KMS-11 (cell line): ENCODE data around the gene IFT22.

ENCODE experiments used
- H2AFZ ChIP-seq: fragments of 200-600 bp; sonication (generic); 2 replicates; pipeline ENCODE4 v1.6.1; 2016; ENCODE audit warnings: antibody characterized with exemption, mixed run types, low read depth
- H3K27ac ChIP-seq: fragments of 200-600 bp; sonication (generic); 2 replicates; pipeline ENCODE4 v1.6.1; 2016; ENCODE audit warnings: mild to moderate bottlenecking, mixed run types
- H3K27me3 ChIP-seq: fragments of 200-600 bp; sonication (generic); 2 replicates; pipeline ENCODE4 v1.6.1; 2017; ENCODE audit warnings: mild to moderate bottlenecking, low read depth, mixed run types, moderate library complexity; ENCODE audit not compliant: insufficient read depth
- H3K36me3 ChIP-seq: fragments of 200-600 bp; sonication (generic); 2 replicates; pipeline ENCODE4 v1.6.1; 2017; ENCODE audit warnings: mild to moderate bottlenecking, mixed run types; ENCODE audit not compliant: insufficient read depth
- H3K4me1 ChIP-seq: fragments of 200-600 bp; sonication (generic); 2 replicates; pipeline ENCODE4 v1.6.1; 2016; ENCODE audit warnings: mild to moderate bottlenecking, low read depth, mixed run types; ENCODE audit not compliant: poor library complexity, severe bottlenecking
- H3K4me2 ChIP-seq: fragments of 200-600 bp; sonication (generic); 2 replicates; pipeline ENCODE4 v1.7.0; 2016; ENCODE audit warnings: mild to moderate bottlenecking, mixed run types
- H3K4me3 ChIP-seq: fragments of 200-600 bp; sonication (generic); IDR thresholded peaks from 2 replicates; pipeline ENCODE4 v1.6.1; 2017; ENCODE audit warnings: low read depth, low read length, mixed read lengths; ENCODE audit not compliant: insufficient read depth
- H3K79me2 ChIP-seq: fragments of 200-600 bp; sonication (generic); 2 replicates; pipeline ENCODE4 v1.6.1; 2016; ENCODE audit warnings: low read depth, mixed run types; ENCODE audit not compliant: insufficient read depth
- H3K9ac ChIP-seq: fragments of 200-600 bp; sonication (generic); 2 replicates; pipeline ENCODE4 v1.6.1; 2016; ENCODE audit warnings: mild to moderate bottlenecking, mixed run types
- H4K20me1 ChIP-seq: fragments of 200-600 bp; sonication (generic); 2 replicates; pipeline ENCODE4 v1.6.1; 2016; ENCODE audit warnings: mild to moderate bottlenecking, mixed run types; ENCODE audit not compliant: insufficient read depth
- CTCF ChIP-seq: fragments of 200-600 bp; sonication (generic); conservative IDR thresholded peaks from 2 replicates; pipeline ENCODE4 v1.6.1; 2017; ENCODE audit warnings: low read depth, mild to moderate bottlenecking, antibody characterized with exemption, low read length, moderate library complexity, mixed read lengths

Gene IFT22

GRCh38 chr7:101347477-101347876, 25.9 kb upstream of the IFT22 start:
- H4K20me1 ChIP-seq, result no peaks in the 10 kb centered on the region
- H3K4me2 ChIP-seq, result no peak overlapping the region
- no peaks in the 10 kb centered on the region for H3K36me3 ChIP-seq
- no peak for TF ChIP-seq CTCF
- H2AFZ ChIP-seq, result no peak overlapping the region
- H3K9ac ChIP-seq, result no peak overlapping the region
- H3K4me3 ChIP-seq, result no peak overlapping the region
- no peaks in the 10 kb centered on the region for H3K79me2 ChIP-seq
- H3K27ac ChIP-seq, result no peak overlapping the region
- H3K27me3 ChIP-seq, result peaks cover 34% of the 10 kb centered on the region
- no peaks in the 10 kb centered on the region for H3K4me1 ChIP-seq

- Histone ChIP-seq H3K27ac (no peak overlapping the region), H3K9ac (no peak overlapping the region), H2AFZ (no peak overlapping the region), H3K4me2 (no peak overlapping the region), H3K27me3 (peaks cover 48% of the 10 kb centered on the region), H3K4me1 (no peaks in the 10 kb centered on the region), H3K36me3 (no peaks in the 10 kb centered on the region), H3K4me3 (no peak overlapping the region), H3K79me2 (no peaks in the 10 kb centered on the region), H4K20me1 (no peaks in the 10 kb centered on the region)
- TF ChIP-seq CTCF, result no peak
Observed at GRCh38 chr7:101342892-101343291, 21.3 kb upstream of the IFT22 start.

- Histone ChIP-seq H3K4me1 (no peaks in the 10 kb centered on the region), H2AFZ (no peak overlapping the region), H3K4me3 (no peak overlapping the region), H3K36me3 (no peaks in the 10 kb centered on the region), H3K79me2 (no peaks in the 10 kb centered on the region), H3K27me3 (peaks cover 50% of the 10 kb centered on the region), H3K4me2 (no peak overlapping the region), H3K27ac (no peak overlapping the region), H3K9ac (no peak overlapping the region), H4K20me1 (no peaks in the 10 kb centered on the region)
- no peak for TF ChIP-seq CTCF
Observed at GRCh38 chr7:101340379-101340778, 18.8 kb upstream of the IFT22 start.

- no peak overlapping the region for H3K9ac ChIP-seq
- TF ChIP-seq CTCF, result no peak
- no peak overlapping the region for H3K27ac ChIP-seq
- H3K79me2 ChIP-seq, result no peaks in the 10 kb centered on the region
- H3K27me3 ChIP-seq, result peaks cover 24% of the 10 kb centered on the region; the same call in 1 of the 2 replicates
- H4K20me1 ChIP-seq, result no peaks in the 10 kb centered on the region
- no peak overlapping the region for H2AFZ ChIP-seq
- H3K4me3 ChIP-seq, result no peak overlapping the region
- H3K4me2 ChIP-seq, result no peak overlapping the region
- H3K4me1 ChIP-seq, result no peaks in the 10 kb centered on the region
- H3K36me3 ChIP-seq, result no peaks in the 10 kb centered on the region
Observed at GRCh38 chr7:101333912-101334311, 12.3 kb upstream of the IFT22 start.
